MCF 10A (cell line): ENCODE data around the gene RAP1GDS1. TPM values are rescaled to one million over a fixed set of nuclear protein-coding genes. Genes with fewer than 3 reads are reported as not detected.
"Not testable (repeated sequence)": the region's sequence is repeated elsewhere in the genome, so short reads cannot be mapped to it uniquely, and the experiment has no call there.

ENCODE experiments used
- BruUV-seq: library from RNA; stranded (reverse); fragments of 400-500 nt; replicated peaks from 2 replicates; lab custom pipeline; 2021; lab: Mats Ljungman, UMichigan
- CTCF ChIA-PET: fragments of 300-600 bp; sonication (Branson Sonifier 250); formaldehyde crosslinking; extraction: SDS; loops from one replicate; lab custom pipeline; 2021; ENCODE audit warnings: antibody characterized with exemption, inconsistent platforms; lab: Yijun Ruan, JAX
- POLR2A ChIA-PET: fragments of 300-600, 350-650 bp; sonication (Branson Sonifier 250); formaldehyde crosslinking; extraction: SDS; loops from one replicate; lab custom pipeline; 2020; ENCODE audit warnings: antibody characterized with exemption, inconsistent platforms; lab: Yijun Ruan, JAX
- DNase-seq: peaks from one replicate; pipeline ENCODE4 v3.0.0-alpha.2; 2018; ENCODE audit not compliant: unreplicated experiment
- H3K27ac Mint-ChIP-seq: one replicate; pipeline ENCODE4 v1.8.0; 2022; ENCODE audit warnings: mild to moderate bottlenecking, low read depth, mixed read lengths; ENCODE audit not compliant: unreplicated experiment
- H3K27me3 Mint-ChIP-seq: one replicate; pipeline ENCODE4 v1.8.0; 2022; ENCODE audit warnings: mixed read lengths; ENCODE audit not compliant: insufficient read depth, unreplicated experiment
- H3K36me3 Mint-ChIP-seq: one replicate; pipeline ENCODE4 v1.8.0; 2022; ENCODE audit warnings: mild to moderate bottlenecking, moderate library complexity, mixed read lengths; ENCODE audit not compliant: insufficient read depth, unreplicated experiment
- H3K4me1 Mint-ChIP-seq: one replicate; pipeline ENCODE4 v1.8.0; 2022; ENCODE audit warnings: mixed read lengths; ENCODE audit not compliant: insufficient read depth, unreplicated experiment
- H3K4me3 Mint-ChIP-seq: one replicate; pipeline ENCODE4 v1.8.0; 2022; ENCODE audit warnings: mild to moderate bottlenecking, moderate library complexity, mixed read lengths; ENCODE audit not compliant: unreplicated experiment
- H3K9me3 Mint-ChIP-seq: one replicate; pipeline ENCODE4 v1.8.0; 2022; ENCODE audit warnings: mixed read lengths; ENCODE audit not compliant: unreplicated experiment
- CTCF ChIP-seq: fragments of 200-600 bp; IDR thresholded peaks from one replicate; pipeline ENCODE4 v1.8.0; 2022; ENCODE audit warnings: antibody characterized with exemption, mild to moderate bottlenecking; ENCODE audit not compliant: unreplicated experiment
- intact Hi-C: fragments of 100-400 bp; cut with micrococcal nuclease; formaldehyde crosslinking; loops from 2 replicates; pipeline ENCODE4 v1.14.1; 2022
- total RNA-seq: library from RNA; stranded (reverse); gene quantifications from 2 replicates; pipeline ENCODE4 v1.2.3, GENCODE V29; 2022

RAP1GDS1 gene
- total RNA-seq, 1 experiment from 2014 or later: 68.9 TPM

- no peak for DNase-seq
- Mint-ChIP-seq H3K4me1 (peaks cover 4% of the 10 kb centered on the region), H3K27ac (peak overlapping the region; percentile 73), H3K27me3 (no peaks in the 10 kb centered on the region), H3K36me3 (no peaks in the 10 kb centered on the region), H3K9me3 (peaks cover 7% of the 10 kb centered on the region), H3K4me3 (no peak overlapping the region)
- CTCF ChIA-PET: interaction anchor here (0.6 to 1.4 kb wide), 5 partner anchors 13 to 192 kb away, joined by 3 to 5 read pairs (median 4); no protein-coding TSS in a partner anchor
- no peak for TF ChIP-seq CTCF
- POLR2A ChIA-PET: interaction anchor here (0.6 to 2.2 kb wide), 9 partner anchors 10 to 1767 kb away, joined by 3 to 19 read pairs (median 4); partner anchors contain the start of genes RAP1GDS1 and STPG2
- no TSS peak for BruUV-seq
- intact Hi-C loops: no loop called here
Measured at GRCh38 chr4:98283219-98284189, 22.3 kb downstream of the RAP1GDS1 start.

GRCh38 chr4:98284640-98285046, 23.5 kb downstream of the RAP1GDS1 start:
- no peak overlapping the region for H3K27ac Mint-ChIP-seq
- peak; percentile 52 for DNase-seq
- H3K9me3 Mint-ChIP-seq: peaks cover 7% of the 10 kb centered on the region
- no peak for TF ChIP-seq CTCF
- H3K4me3 Mint-ChIP-seq: no peak overlapping the region
- H3K4me1 Mint-ChIP-seq: peaks cover 4% of the 10 kb centered on the region
- no peaks in the 10 kb centered on the region for H3K36me3 Mint-ChIP-seq
- BruUV-seq: no TSS peak
- ChIA-PET CTCF (interaction anchor here (0.6 kb wide), 2 partner anchors 11 to 447 kb away, joined by 3 to 5 read pairs; no protein-coding TSS in a partner anchor), POLR2A (interaction anchor here (0.9 to 2.2 kb wide), 3 partner anchors 23 to 146 kb away, joined by 3 to 19 read pairs (median 3); partner anchors contain the start of gene RAP1GDS1)
- intact Hi-C loops: no loop called here
- no peaks in the 10 kb centered on the region for H3K27me3 Mint-ChIP-seq

- H3K27ac Mint-ChIP-seq: no peak overlapping the region
- ChIA-PET POLR2A (interaction anchor here (0.8 kb wide), 1 partner anchor 24 kb away, joined by 6 read pairs; the partner anchor contains the start of gene RAP1GDS1), CTCF (interaction anchor here (0.7 kb wide), 1 partner anchor 136 kb away, joined by 3 read pairs; no protein-coding TSS in a partner anchor)
- TF ChIP-seq CTCF: no peak
- no peaks in the 10 kb centered on the region for H3K36me3 Mint-ChIP-seq
- BruUV-seq: no TSS peak
- no peak overlapping the region for H3K4me3 Mint-ChIP-seq
- intact Hi-C loops: no loop called here
- H3K27me3 Mint-ChIP-seq: no peaks in the 10 kb centered on the region
- no peak for DNase-seq
- H3K9me3 Mint-ChIP-seq: peaks cover 7% of the 10 kb centered on the region
- peaks cover 7% of the 10 kb centered on the region for H3K4me1 Mint-ChIP-seq
Measured at GRCh38 chr4:98285676-98286075, 24.5 kb downstream of the RAP1GDS1 start.

- Mint-ChIP-seq H3K27ac (no peak overlapping the region), H3K36me3 (no peaks in the 10 kb centered on the region), H3K4me3 (no peak overlapping the region), H3K4me1 (peaks cover 13% of the 10 kb centered on the region), H3K9me3 (peaks cover 5% of the 10 kb centered on the region), H3K27me3 (no peaks in the 10 kb centered on the region)
- ChIA-PET CTCF (interaction anchor here (0.6 kb wide), 1 partner anchor 145 kb away, joined by 3 read pairs; no protein-coding TSS in a partner anchor), POLR2A (interaction anchor here (0.6 to 1.0 kb wide), 3 partner anchors 25 to 584 kb away, joined by 3 read pairs; no protein-coding TSS in a partner anchor)
- DNase-seq: no peak
- no TSS peak for BruUV-seq
- no peak for TF ChIP-seq CTCF
- intact Hi-C loops: no loop called here
Measured at GRCh38 chr4:98287328-98287727, 26.1 kb downstream of the RAP1GDS1 start.

- H3K9me3 Mint-ChIP-seq, H3K36me3 Mint-ChIP-seq, BruUV-seq, H3K27ac Mint-ChIP-seq, DNase-seq, H3K4me3 Mint-ChIP-seq, intact Hi-C loops, H3K27me3 Mint-ChIP-seq: not testable (repeated sequence)
- CTCF ChIA-PET: interaction anchor here (0.6 kb wide), 1 partner anchor 146 kb away, joined by 3 read pairs; no protein-coding TSS in a partner anchor
- POLR2A ChIA-PET: interaction anchor here (1.8 kb wide), 1 partner anchor 26 kb away, joined by 9 read pairs; no protein-coding TSS in a partner anchor
- H3K4me1 Mint-ChIP-seq: peaks cover 13% of the 10 kb centered on the region
Measured at GRCh38 chr4:98288671-98289070, 27.5 kb downstream of the RAP1GDS1 start.
